Measurements from ENCODE around the gene CNTRL.
A peak's percentile ranks its signal among the peaks of the same experiment; 100 is the strongest.

CNTRL gene

GRCh38 chr9:121183666-121184423, 109.1 kb downstream of the CNTRL start:
- DNase-seq, result no peak

- DNase-seq, result no peak
Observed at GRCh38 chr9:121184463-121184862, 109.7 kb downstream of the CNTRL start.

- no peak for DNase-seq
Observed at GRCh38 chr9:121185178-121185745, 110.5 kb downstream of the CNTRL start.

GRCh38 chr9:121185774-121186403, 111.1 kb downstream of the CNTRL start:
- DNase-seq, result no peak

GRCh38 chr9:121187636-121188305, 113.0 kb downstream of the CNTRL start:
- no peak for DNase-seq

GRCh38 chr9:121189006-121189405, 114.3 kb downstream of the CNTRL start:
- DNase-seq, result no peak

GRCh38 chr9:121189660-121190059, 114.9 kb downstream of the CNTRL start:
- no peak for DNase-seq

GRCh38 chr9:121191235-121191634, 116.5 kb downstream of the CNTRL start:
- DNase-seq, result no peak

- DNase-seq, result no peak
Observed at GRCh38 chr9:121192518-121192917, 117.8 kb downstream of the CNTRL start.

- DNase-seq, result no peak
Observed at GRCh38 chr9:121192959-121193640, 118.3 kb downstream of the CNTRL start.

- DNase-seq, result no peak
Observed at GRCh38 chr9:121194730-121195129, 120.0 kb downstream of the CNTRL start.

- DNase-seq, result no peak
Observed at GRCh38 chr9:121196389-121196788, 121.6 kb downstream of the CNTRL start.

- no peak for DNase-seq
Observed at GRCh38 chr9:121197132-121197531, 122.4 kb downstream of the CNTRL start.

- DNase-seq, result no peak
Observed at GRCh38 chr9:121198512-121199042, 123.8 kb downstream of the CNTRL start.

GRCh38 chr9:121199921-121200320, 125.2 kb downstream of the CNTRL start:
- no peak for DNase-seq

- no peak for DNase-seq
Observed at GRCh38 chr9:121200356-121200755, 125.6 kb downstream of the CNTRL start.

- DNase-seq, result peak; percentile 51
Observed at GRCh38 chr9:121201045-121201737, 126.4 kb downstream of the CNTRL start.

GRCh38 chr9:121201738-121202533, 127.2 kb downstream of the CNTRL start, which contains the start of gene RAB14:
TSS of gene RAB14 (minus strand) at chr9:121201869. CDS start at chr9:121193412, 8,457 bp downstream.
- DNase-seq, result peak; percentile 100

- no peak for DNase-seq
Observed at GRCh38 chr9:121204121-121204520, 129.4 kb downstream of the CNTRL start.

- DNase-seq, result no peak
Observed at GRCh38 chr9:121204611-121205010, 129.9 kb downstream of the CNTRL start.

Measured in stimulated activated CD4-positive, alpha-beta T cell treated with anti-CD3 and anti-CD28 coated beads, Interleukin-4, amount 100 ng/mL, for 1 hour (primary cell).